SK-N-SH (cell line): Measurements from ENCODE around the gene TFPI2.

Experiments used
- CTCF ChIP-seq: fragments of 200-600 bp; sonication (generic); IDR thresholded peaks from 2 replicates; pipeline ENCODE4 v1.6.1; 2017; ENCODE audit warnings: antibody characterized with exemption, mild to moderate bottlenecking, moderate library complexity
- EP300 ChIP-seq, 2 experiments: IDR thresholded peaks; 2 replicates each; pipeline versions ENCODE4 v1.4.0 to v1.6.1; 2012; ENCODE audit warnings: borderline replicate concordance in 1 of 2, low read depth in 1 of 2, low read length in 1 of 2
- EZH2phosphoT487 ChIP-seq: fragments of 200-600 bp; sonication (generic); IDR thresholded peaks from 2 replicates; pipeline ENCODE4 v1.6.1; 2017; ENCODE audit warnings: low read depth, mixed run types, mild to moderate bottlenecking, antibody characterized with exemption, moderate library complexity, borderline replicate concordance
- MAX ChIP-seq: IDR thresholded peaks from 2 replicates; pipeline ENCODE4 v1.4.0; 2012; ENCODE audit warnings: low read depth
- NRF1 ChIP-seq: IDR thresholded peaks from 2 replicates; pipeline ENCODE4 v1.6.1; 2012; ENCODE audit warnings: low read depth, mild to moderate bottlenecking, low read length
- PBX3 ChIP-seq: IDR thresholded peaks from 2 replicates; pipeline ENCODE4; 2012
- POLR2AphosphoS5 ChIP-seq: IDR thresholded peaks from 2 replicates; pipeline ENCODE4 v1.6.1; 2012; ENCODE audit warnings: low read depth, low read length
- RCOR1 ChIP-seq: fragments of 150-350 bp; IDR thresholded peaks from 2 replicates; pipeline ENCODE4 v1.6.1; 2017; ENCODE audit warnings: antibody characterized with exemption, low read length
- SIN3A ChIP-seq: IDR thresholded peaks from 2 replicates; pipeline ENCODE4 v1.6.1; 2012; ENCODE audit warnings: low read depth, mild to moderate bottlenecking, low read length, moderate library complexity, borderline replicate concordance
- TAF1 ChIP-seq: IDR thresholded peaks from 2 replicates; pipeline ENCODE4 v1.6.1; 2012; ENCODE audit warnings: low read depth, mild to moderate bottlenecking, low read length, moderate library complexity, borderline replicate concordance
- USF1 ChIP-seq: IDR thresholded peaks from 2 replicates; pipeline ENCODE4 v1.4.0; 2012; ENCODE audit warnings: low read depth, borderline replicate concordance
- USF2 ChIP-seq: fragments of 150-350 bp; IDR thresholded peaks from 2 replicates; pipeline ENCODE4 v1.6.1; 2017; ENCODE audit warnings: antibody characterized with exemption, low read length, low read depth, borderline replicate concordance
- ZBTB33 ChIP-seq: IDR thresholded peaks from 2 replicates; pipeline ENCODE4 v1.4.0; 2012; ENCODE audit warnings: low read depth, borderline replicate concordance

GRCh38 chr7:93862651-93863050 is 27.9 kb downstream of the TFPI2 start:
- no peak for TF ChIP-seq CTCF
- TF ChIP-seq EP300 (IDR thresholded peaks at IDR 0.05; ENCODE audit: borderline replicate concordance in 1 of 2, low read depth in 1 of 2, low read length in 1 of 2): no peak
- no peak for TF ChIP-seq RCOR1
- no peak for TF ChIP-seq EZH2phosphoT487
- TF ChIP-seq TAF1: no peak
- TF ChIP-seq ZBTB33: no peak
- TF ChIP-seq POLR2AphosphoS5: no peak
- TF ChIP-seq SIN3A: no peak
- TF ChIP-seq NRF1: no peak
- TF ChIP-seq PBX3: no peak
- TF ChIP-seq USF1: no peak
- no peak for TF ChIP-seq USF2
- no peak for TF ChIP-seq MAX
